HUDEP-2 (cell line): Measurements from ENCODE around the gene PCSK9.

Experiments
- DNase-seq, 76 experiments: peaks; one replicate each; lab custom pipeline; 2025; ENCODE audit not compliant: unreplicated experiment in 76 of 76; lab: John Stamatoyannopoulos, UW

Gene PCSK9

DNA sequence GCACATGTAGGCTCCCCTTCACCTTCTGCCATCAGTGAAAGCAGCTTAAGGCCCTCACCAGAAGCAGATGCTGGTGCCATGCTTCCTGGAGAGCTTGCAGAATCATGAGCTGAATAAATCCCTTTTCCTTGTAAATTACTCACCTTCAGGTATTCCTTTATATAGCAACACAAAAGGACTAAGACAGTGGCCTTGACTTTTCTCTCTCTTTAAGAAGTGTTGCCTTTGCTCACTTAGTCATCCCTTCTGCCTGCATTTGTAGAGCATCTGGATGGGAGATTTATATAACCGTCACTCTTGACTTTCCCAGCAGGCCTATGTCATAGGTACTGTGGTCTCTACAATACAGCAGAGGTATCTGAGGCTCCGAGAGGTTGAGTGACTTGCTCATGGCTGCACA lies 3.7 kb downstream of the PCSK9 start:
- DNase-seq, result no peak

DNA sequence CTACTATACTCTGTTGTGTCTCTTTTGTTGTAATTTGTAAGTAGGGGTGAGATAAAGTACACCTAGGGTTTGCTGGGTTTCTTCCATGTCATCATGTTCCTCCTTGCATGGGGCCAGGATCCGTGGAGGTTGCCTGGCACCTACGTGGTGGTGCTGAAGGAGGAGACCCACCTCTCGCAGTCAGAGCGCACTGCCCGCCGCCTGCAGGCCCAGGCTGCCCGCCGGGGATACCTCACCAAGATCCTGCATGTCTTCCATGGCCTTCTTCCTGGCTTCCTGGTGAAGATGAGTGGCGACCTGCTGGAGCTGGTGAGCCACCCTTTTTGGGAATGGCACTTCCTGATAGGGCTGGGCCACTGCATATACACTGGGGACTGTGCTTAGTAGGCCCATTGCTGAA lies 4.4 kb downstream of the PCSK9 start:
- no peak for DNase-seq

DNA sequence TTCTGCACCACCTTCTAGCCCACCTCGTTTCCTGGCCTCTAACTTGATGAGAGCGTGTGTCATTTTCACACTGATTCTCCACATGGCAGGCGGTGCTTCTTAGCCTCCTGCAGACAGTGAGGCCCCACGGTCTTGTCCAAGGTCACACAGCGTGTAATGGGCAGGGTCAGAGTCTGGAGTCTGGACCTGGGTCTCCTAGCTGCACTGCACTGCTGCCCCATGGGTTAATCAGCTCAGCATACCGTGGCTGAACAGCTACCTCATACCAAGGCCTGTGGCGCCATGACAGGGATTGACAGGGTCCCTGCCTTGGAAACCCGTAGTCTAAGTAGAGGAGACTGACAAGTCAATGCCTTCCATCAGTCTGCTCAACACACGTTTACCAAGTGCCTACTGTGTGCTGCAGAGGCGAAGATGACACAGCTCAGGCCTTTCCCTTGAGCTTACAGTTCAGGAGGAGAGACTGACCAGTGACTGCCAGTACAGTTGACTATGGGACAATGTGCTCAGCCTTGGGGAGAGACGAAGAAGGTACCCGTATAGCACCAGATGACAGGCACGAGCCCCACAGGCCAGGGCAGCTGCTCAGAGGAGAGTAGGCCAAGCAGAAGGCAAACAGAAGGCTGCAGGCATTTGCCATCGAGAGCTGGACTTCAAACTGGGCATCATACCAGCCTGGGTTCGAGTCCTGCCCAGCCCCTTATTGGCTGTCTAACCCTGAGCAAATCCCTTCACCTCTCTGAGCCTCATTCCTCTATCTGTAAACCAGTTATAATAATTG lies 5.5 kb downstream of the PCSK9 start:
- DNase-seq, result no peak

GRCh38 chr1:55045430-55045829 lies 6.1 kb downstream of the PCSK9 start:
- no peak for DNase-seq

DNA sequence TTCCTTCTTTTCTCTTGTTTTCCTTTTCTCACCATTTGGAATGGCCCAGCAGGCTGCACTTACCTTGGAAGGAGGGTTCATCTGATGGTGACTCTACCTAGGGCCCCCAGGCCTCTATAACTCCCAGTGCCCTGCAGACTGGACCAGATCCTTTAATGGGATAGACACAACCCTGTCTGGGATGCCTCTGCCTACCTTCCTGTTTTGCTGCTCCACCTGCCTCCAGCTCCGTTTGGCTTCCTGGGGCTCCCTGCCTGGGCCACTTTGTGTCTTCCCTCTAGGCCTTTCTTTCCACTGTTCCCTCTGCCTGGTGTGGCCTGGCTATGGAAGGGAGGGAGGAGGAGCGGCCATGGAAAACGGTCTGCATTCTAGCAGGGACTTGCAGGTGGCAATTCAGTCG lies 7.5 kb downstream of the PCSK9 start:
- no peak for DNase-seq

DNA sequence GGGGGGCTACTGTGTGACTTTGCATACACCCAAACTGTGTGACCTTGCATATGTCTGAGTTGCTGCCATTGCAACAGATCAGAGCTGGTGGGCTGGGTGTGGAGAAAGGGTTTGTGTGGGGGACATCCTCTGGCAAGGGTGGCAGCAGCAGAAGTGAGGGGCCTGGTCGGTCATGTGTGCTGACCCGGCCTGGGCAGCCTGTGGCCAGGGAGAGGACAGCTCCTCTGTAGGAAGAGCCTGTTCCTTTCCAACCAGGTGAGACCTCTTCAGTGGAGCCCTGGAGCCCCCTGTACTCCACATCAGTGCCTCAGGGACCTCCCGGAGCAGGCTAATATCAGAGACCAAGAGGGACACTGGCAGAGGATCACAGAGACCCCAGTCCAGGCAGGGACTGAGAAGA lies 8.3 kb downstream of the PCSK9 start:
- DNase-seq, result no peak

DNA sequence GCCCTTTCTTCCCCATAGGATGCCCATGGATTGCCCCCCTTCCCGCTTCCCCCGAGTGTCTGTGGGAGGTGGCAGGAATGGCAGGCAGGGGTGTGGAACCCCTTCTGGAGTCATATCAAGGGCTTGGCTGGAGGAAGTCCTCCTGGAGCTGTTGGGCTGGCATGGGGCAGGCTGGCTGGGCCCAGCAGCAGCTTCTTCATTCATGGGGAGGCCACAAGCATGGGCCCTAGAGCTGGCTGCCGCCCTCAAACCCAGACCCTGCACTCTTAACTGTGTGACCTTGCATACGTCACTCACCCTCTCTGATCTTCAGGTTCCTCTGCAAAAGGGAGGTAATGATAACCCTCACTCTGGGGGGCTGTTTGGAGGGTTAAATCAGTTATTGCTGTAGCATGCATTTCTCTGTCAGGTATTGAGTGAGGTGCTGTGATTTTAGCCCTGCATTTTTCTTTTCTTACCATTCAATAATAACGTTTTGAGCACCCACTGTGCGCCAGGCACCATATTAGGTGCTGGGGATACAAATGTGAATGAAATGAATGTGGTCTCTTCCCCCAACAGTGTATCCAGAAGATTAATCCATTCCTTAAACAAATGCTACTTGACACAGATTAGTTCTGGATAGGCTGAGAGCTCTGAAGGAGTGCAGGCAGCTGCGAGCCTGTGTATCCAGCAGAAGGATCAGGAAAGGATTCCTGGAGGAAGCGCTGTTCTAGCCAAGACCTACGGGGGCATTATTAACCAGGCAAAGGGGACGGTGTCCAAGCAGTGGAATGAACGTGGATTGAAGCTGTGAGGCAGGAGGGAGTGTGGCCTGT lies 9.3 kb downstream of the PCSK9 start:
- DNase-seq, result no peak

GRCh38 chr1:55049271-55049913 lies 10.0 kb downstream of the PCSK9 start:
- no peak for DNase-seq

GRCh38 chr1:55049914-55050278 lies 10.5 kb downstream of the PCSK9 start:
- no peak for DNase-seq

DNA sequence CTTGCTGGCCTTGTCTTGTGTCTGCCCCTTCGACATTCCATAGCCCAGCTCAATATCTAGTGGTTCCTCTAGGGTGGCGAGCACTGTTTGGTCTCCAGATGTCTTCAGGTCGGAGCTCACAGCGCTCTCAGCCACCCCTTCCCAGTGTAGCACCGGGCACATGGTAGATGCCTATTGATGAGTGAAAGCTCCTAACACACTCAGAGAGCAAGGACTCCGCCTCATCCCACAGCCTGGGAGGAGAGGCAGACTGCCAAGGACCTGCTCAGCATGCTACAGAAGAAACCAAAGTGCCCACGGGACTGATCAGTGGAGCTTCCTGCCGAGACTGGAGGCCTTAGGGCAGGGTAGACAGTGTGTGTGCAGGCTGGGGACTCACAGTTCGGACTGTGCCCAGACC lies 10.9 kb downstream of the PCSK9 start:
- DNase-seq, result no peak

DNA sequence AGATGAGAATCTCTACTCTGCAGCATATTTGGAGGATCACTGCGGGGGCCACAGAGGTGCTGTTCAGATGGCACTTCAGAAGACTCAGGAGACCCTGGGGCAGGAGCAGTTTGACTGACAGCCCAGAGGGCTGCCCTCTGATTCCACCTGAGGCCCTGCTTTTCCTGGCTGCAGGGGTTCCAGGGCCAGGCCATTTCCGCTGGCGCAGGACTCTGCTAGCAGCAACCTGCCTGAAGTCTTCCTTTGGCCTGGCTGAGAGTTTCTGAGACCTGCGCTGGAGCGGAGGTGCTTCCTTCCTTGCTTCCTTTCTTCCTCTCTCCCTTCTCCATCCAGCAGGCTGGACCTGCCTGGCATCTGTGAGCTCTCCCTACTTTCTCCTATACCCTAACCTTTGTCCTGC lies 11.8 kb downstream of the PCSK9 start:
- DNase-seq, result no peak

GRCh38 chr1:55051621-55052020 lies 12.3 kb downstream of the PCSK9 start:
- no peak for DNase-seq

DNA sequence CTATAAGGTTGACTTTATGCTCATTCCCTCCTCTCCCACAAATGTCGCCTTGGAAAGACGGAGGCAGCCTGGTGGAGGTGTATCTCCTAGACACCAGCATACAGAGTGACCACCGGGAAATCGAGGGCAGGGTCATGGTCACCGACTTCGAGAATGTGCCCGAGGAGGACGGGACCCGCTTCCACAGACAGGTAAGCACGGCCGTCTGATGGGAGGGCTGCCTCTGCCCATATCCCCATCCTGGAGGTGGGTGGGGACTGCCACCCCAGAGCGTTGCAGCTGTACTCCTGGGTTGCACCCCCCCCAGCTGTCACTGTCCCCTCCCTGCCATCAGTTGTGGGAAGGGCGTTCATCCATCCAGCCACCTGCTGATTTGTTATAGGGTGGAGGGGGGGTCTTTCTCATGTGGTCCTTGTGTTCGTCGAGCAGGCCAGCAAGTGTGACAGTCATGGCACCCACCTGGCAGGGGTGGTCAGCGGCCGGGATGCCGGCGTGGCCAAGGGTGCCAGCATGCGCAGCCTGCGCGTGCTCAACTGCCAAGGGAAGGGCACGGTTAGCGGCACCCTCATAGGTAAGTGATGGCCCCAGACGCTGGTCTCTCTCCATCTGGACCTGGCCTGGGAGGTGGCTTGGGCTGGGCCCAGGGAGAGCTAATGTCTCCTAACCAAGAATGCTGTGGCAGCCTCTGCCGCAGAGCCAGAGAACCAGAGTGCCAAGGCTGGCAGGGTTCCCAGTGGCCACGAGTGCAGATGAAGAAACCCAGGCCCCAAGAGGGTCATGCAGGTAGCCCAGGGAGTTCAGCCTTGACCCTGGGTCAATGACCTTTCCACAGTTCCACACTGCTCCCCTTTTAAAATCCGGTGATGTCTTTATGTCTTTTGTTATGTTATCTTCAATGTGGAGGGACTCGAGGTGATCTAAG lies 13.1 kb downstream of the PCSK9 start:
- no peak for DNase-seq

DNA sequence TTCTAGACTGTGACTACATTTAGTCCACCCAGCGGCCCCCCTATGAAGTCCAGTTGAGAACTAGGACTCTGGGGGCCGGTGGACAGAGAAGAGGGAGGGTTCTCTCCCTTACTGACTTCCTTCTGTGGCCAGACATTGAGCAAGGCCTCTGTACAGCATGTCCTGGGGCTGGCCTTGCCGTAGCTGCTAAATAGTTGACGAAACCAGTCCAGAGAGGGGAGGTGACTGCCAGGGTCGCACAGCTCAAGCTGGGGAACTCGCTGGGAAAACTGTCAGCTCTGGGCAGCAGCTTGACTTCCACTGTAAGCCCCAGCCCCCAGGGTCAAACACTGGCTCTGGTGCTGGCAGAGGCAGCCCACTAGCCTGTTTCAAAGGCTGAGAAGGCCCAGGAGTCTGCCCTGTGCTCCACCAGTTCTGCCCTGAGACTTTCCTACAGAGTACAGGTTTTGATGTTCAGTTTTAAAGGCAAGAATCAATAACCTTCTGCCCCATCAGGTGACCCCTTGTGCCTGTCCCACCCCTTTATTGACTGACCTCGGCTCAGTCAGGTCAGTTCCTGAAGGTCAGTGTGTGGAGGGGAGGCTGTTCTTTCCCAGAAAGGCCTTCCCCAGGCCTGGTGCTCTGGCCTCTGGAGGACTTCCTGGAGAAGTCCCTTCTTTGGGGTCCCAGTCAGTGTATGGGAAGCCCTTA lies 14.1 kb downstream of the PCSK9 start:
- DNase-seq, result no peak

GRCh38 chr1:55054396-55054795 lies 15.0 kb downstream of the PCSK9 start:
- DNase-seq, result no peak

DNA sequence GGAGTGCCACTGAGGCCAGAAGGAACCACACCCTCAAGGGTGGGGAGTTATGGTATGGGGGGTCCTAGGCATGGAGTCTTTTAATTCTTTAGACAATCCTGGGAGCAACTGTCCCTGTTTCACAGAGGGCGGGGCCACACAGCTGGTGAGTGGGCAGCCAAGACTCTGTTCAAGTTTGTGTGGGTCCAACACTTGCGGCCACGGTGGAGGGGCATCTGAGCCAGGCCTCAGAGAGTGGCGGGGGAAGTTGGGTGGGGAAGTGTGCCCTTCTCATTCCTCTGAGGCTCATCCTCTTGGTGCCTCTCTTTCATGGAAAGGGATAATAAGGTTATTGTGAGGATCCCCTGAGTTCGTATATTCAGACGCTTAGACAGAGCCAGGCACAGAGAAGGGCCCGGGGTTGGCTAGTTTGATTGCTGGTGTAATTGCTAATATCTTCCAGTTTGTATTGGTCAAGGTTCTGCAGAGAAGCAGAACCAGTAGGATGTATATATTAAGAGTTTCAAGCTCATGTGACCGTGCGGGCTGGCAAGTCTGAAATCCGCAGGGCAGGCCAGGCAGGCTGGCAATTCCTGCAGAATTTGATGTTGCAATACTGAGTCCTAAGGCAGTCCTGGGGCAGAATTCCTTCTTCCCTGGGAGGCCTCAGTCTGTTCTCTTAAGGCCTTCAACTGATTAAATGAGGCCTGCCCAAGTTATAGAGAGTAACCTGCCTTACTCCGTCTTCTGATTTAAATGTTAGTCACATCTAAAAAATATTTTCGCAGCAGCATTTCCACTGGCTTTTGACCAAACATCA lies 15.9 kb downstream of the PCSK9 start:
- no peak for DNase-seq

DNA sequence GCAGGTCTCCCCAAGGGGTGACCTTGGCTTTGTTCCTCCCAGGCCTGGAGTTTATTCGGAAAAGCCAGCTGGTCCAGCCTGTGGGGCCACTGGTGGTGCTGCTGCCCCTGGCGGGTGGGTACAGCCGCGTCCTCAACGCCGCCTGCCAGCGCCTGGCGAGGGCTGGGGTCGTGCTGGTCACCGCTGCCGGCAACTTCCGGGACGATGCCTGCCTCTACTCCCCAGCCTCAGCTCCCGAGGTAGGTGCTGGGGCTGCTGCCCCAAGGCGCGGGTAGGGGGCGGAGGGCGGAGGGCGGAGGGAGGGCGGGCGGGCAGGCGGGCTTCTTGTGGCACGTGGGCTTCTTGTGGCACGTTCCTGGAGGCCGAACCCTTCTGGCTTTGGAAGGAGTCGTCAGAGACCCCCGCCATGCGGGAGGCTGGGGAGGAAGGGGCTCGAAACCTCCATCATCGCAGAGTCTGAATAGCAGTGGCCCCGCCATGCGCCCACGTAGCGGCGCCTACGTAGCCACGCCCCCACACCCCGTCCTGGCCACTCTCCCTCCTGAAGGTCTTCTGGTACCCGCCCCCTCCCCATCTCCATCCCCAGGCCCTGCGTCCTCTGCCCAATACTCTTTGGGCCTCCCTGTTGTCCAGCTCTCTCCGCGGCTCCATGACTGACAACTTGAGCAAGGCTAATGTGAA lies 16.7 kb downstream of the PCSK9 start:
- no peak for DNase-seq

GRCh38 chr1:55056632-55056992 lies 17.3 kb downstream of the PCSK9 start:
- no peak for DNase-seq
